Measurements from ENCODE around the gene SEC14L2. TPM values are rescaled to one million over a fixed set of nuclear protein-coding genes. Genes with fewer than 3 reads are reported as not detected.

SEC14L2 gene
- total and polyA plus RNA-seq, 10 of the 15 experiments (the other 5 are each of a cell fraction or from before 2014, with no cell fraction given) = 0.08 to 4.0 (median 0.48) TPM

GRCh38 chr22:30368420-30368819, 28.4 kb upstream of the SEC14L2 start:
- Histone ChIP-seq H2AFZ (ENCODE audit: control insufficient read depth, low read depth, low read length) (no peak overlapping the region), H3K27ac (ENCODE audit: control insufficient read depth, insufficient read depth) (no peak overlapping the region), H3K4me3 (no peak overlapping the region), H3K9me3 (replicated peaks; ENCODE audit: control insufficient read depth, insufficient read depth, low read length) (no peaks in the 10 kb centered on the region), H3K79me2 (ENCODE audit: control insufficient read depth, insufficient read depth, low read length) (no peaks in the 10 kb centered on the region), H4K20me1 (ENCODE audit: control insufficient read depth, insufficient read depth) (no peaks in the 10 kb centered on the region), H3K4me2 (ENCODE audit: control insufficient read depth, insufficient read depth) (no peak overlapping the region), H3K36me3 (ENCODE audit: control insufficient read depth in 2 of 2, insufficient read depth in 2 of 2, low read length in 1 of 2) (no peaks in the 10 kb centered on the region), H3K27me3 (replicated peaks in 1 of 2; ENCODE audit: control insufficient read depth in 2 of 2, insufficient read depth in 2 of 2, low read length in 1 of 2) (no peaks in the 10 kb centered on the region), H3K9ac (ENCODE audit: control insufficient read depth, insufficient read depth, low read length) (no peak overlapping the region), H3K4me1 (ENCODE audit: control insufficient read depth, insufficient read depth, low read length) (no peaks in the 10 kb centered on the region)
- intact Hi-C loops (cut with micrococcal nuclease; ENCODE audit: unreplicated experiment) (no loop called here), in situ Hi-C loops (cut with MboI) (no loop called here)
- no TSS peak for BruUV-seq (replicated peaks)
- ChIA-PET SMC1A (ENCODE audit: uncharacterized antibody, unreplicated experiment) (interaction anchor here (0.9 to 1.2 kb wide), 3 partner anchors 27 to 80 kb away, joined by 3 to 4 read pairs (median 3); no protein-coding TSS in a partner anchor), RAD21 (ENCODE audit: unreplicated experiment) (interaction anchor here (0.8 to 1.2 kb wide), 2 partner anchors 12 to 19 kb away, joined by 3 to 4 read pairs; partner anchors contain the start of genes CCDC157, RNF215 and SF3A1), POLR2A (no interaction called here), CTCF (interaction anchor here (0.6 to 3.5 kb wide), 5 partner anchors 46 to 260 kb away, joined by 3 to 15 read pairs (median 4); no protein-coding TSS in a partner anchor)
- no peak for ATAC-seq
- 68% methylated on average over 8 of the region's 9 CpGs for WGBS (ENCODE audit: insufficient coverage, insufficient replicate concordance, low lambda C conversion rate, missing lambda C conversion rate)
- no peak for DNase-seq (ENCODE audit: low read depth, low spot score)
- no peak for FAIRE-seq
- TF ChIP-seq PAX8 (IDR thresholded peaks at IDR 0.05) (no peak), ZSCAN29 (IDR thresholded peaks at IDR 0.05) (no peak), CTCF (IDR thresholded peaks at IDR 0.05 in 2 of 3, conservative IDR thresholded peaks at IDR 0.05 in 1 of 3; ENCODE audit: control insufficient read depth in 2 of 3, extremely low read depth in 1 of 3, insufficient read depth in 1 of 3, low read depth in 3 of 3, low read length in 3 of 3) (no peak), RCOR1 (conservative IDR thresholded peaks at IDR 0.05; ENCODE audit: low read depth, low read length) (no peak), TCF12 (IDR thresholded peaks at IDR 0.05; ENCODE audit: low read depth, low read length) (no peak), SUZ12 (IDR thresholded peaks at IDR 0.05; ENCODE audit: unreplicated experiment) (no peak), NKRF (conservative IDR thresholded peaks at IDR 0.05) (no peak), KLF5 (IDR thresholded peaks at IDR 0.05; ENCODE audit: partially characterized antibody) (no peak), BMI1 (IDR thresholded peaks at IDR 0.05; ENCODE audit: borderline replicate concordance) (no peak), HDAC6 (IDR thresholded peaks at IDR 0.05; ENCODE audit: unreplicated experiment) (no peak), CBX3 (IDR thresholded peaks at IDR 0.05; ENCODE audit: borderline replicate concordance, low read depth) (no peak), CHD4 (IDR thresholded peaks at IDR 0.05) (no peak), EED (IDR thresholded peaks at IDR 0.05; ENCODE audit: low read depth) (no peak), ZNF207 (IDR thresholded peaks at IDR 0.05; ENCODE audit: borderline replicate concordance) (no peak), ZNF622 (IDR thresholded peaks at IDR 0.05) (no peak), WRNIP1 (IDR thresholded peaks at IDR 0.05; ENCODE audit: borderline replicate concordance, low read depth, low read length) (no peak)
- TF ChIP-seq, protein P1, sequence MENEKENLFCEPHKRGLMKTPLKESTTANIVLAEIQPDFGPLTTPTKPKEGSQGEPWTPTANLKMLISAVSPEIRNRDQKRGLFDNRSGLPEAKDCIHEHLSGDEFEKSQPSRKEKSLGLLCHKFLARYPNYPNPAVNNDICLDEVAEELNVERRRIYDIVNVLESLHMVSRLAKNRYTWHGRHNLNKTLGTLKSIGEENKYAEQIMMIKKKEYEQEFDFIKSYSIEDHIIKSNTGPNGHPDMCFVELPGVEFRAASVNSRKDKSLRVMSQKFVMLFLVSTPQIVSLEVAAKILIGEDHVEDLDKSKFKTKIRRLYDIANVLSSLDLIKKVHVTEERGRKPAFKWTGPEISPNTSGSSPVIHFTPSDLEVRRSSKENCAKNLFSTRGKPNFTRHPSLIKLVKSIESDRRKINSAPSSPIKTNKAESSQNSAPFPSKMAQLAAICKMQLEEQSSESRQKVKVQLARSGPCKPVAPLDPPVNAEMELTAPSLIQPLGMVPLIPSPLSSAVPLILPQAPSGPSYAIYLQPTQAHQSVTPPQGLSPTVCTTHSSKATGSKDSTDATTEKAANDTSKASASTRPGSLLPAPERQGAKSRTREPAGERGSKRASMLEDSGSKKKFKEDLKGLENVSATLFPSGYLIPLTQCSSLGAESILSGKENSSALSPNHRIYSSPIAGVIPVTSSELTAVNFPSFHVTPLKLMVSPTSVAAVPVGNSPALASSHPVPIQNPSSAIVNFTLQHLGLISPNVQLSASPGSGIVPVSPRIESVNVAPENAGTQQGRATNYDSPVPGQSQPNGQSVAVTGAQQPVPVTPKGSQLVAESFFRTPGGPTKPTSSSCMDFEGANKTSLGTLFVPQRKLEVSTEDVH (IDR thresholded peaks at IDR 0.05; ENCODE audit: low read depth, partially characterized antibody) = no peak
- TF ChIP-seq, protein P2, sequence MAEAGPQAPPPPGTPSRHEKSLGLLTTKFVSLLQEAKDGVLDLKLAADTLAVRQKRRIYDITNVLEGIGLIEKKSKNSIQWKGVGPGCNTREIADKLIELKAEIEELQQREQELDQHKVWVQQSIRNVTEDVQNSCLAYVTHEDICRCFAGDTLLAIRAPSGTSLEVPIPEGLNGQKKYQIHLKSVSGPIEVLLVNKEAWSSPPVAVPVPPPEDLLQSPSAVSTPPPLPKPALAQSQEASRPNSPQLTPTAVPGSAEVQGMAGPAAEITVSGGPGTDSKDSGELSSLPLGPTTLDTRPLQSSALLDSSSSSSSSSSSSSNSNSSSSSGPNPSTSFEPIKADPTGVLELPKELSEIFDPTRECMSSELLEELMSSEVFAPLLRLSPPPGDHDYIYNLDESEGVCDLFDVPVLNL (IDR thresholded peaks at IDR 0.05; ENCODE audit: low read depth, low read length) = no peak

Data from GM12878 (cell line).